Stimulated activated CD4-positive, alpha-beta T cell treated with anti-CD3 and anti-CD28 coated beads, Interleukin-2, amount 100 ng/mL, for 24 hours (primary cell): ENCODE results near the gene MYCBP2.

ENCODE experiments used
- DNase-seq, 2 donors: peaks; one replicate each; pipeline ENCODE4 v3.0.0-alpha.2; 2020

The MYCBP2 gene

GRCh38 chr13:77067519-77067918 is 259.4 kb downstream of the MYCBP2 start:
- no peak for DNase-seq

GRCh38 chr13:77065461-77066147 is 261.3 kb downstream of the MYCBP2 start:
- no peak for DNase-seq

- DNase-seq: no peak
Observed at GRCh38 chr13:77062097-77062496, 264.8 kb downstream of the MYCBP2 start.

GRCh38 chr13:77061362-77061761 is 265.5 kb downstream of the MYCBP2 start:
- DNase-seq: no peak

- DNase-seq: no peak
Observed at GRCh38 chr13:77056886-77057285, 270.0 kb downstream of the MYCBP2 start.

- no peak for DNase-seq
Observed at GRCh38 chr13:77056382-77056781, 270.5 kb downstream of the MYCBP2 start.

- DNase-seq: no peak
Observed at GRCh38 chr13:77055158-77055557, 271.7 kb downstream of the MYCBP2 start.

- DNase-seq: no peak
Observed at GRCh38 chr13:77053192-77053591, 273.7 kb downstream of the MYCBP2 start.

GRCh38 chr13:77048681-77049080 is 278.2 kb downstream of the MYCBP2 start:
- no peak for DNase-seq

GRCh38 chr13:77047649-77048343 is 279.1 kb downstream of the MYCBP2 start:
- DNase-seq: no peak

GRCh38 chr13:77042566-77043177 is 284.2 kb downstream of the MYCBP2 start:
- no peak for DNase-seq

GRCh38 chr13:77040835-77041234 is 286.1 kb downstream of the MYCBP2 start:
- no peak for DNase-seq

- DNase-seq: no peak
Observed at GRCh38 chr13:77040076-77040475, 286.8 kb downstream of the MYCBP2 start.

GRCh38 chr13:77038907-77039480 is 287.9 kb downstream of the MYCBP2 start:
- no peak for DNase-seq

- no peak for DNase-seq
Observed at GRCh38 chr13:77036279-77036678, 290.6 kb downstream of the MYCBP2 start.

GRCh38 chr13:77034881-77035280 is 292.0 kb downstream of the MYCBP2 start:
- DNase-seq: no peak

GRCh38 chr13:77033717-77034302 is 293.1 kb downstream of the MYCBP2 start:
- DNase-seq: no peak

- no peak for DNase-seq
Observed at GRCh38 chr13:77031656-77032243, 295.1 kb downstream of the MYCBP2 start.

- no peak for DNase-seq
Observed at GRCh38 chr13:77029436-77029835, 297.5 kb downstream of the MYCBP2 start.

GRCh38 chr13:77028202-77028601 is 298.7 kb downstream of the MYCBP2 start:
- DNase-seq: no peak

- DNase-seq: peak; percentile 79
Observed at GRCh38 chr13:77026861-77027621, 299.9 kb downstream of the MYCBP2 start, which contains the start of gene FBXL3. FBXL3 (minus strand) TSS chr13:77027159; CDS start chr13:77021860, 5,299 bp downstream.

- peak; percentile 72 to 77 for DNase-seq
Observed at GRCh38 chr13:77026255-77026860, 300.5 kb downstream of the MYCBP2 start.
